Stimulated activated CD4-positive, alpha-beta T cell treated with anti-CD3 and anti-CD28 coated beads, Interleukin-4, amount 100 ng/mL, for 4 hours (primary cell): Measurements from ENCODE around the gene NREP.
"Not testable (repeated sequence)": the region's sequence is repeated elsewhere in the genome, so short reads cannot be mapped to it uniquely, and the experiment has no call there.

Experiments
- DNase-seq, 2 experiments: peaks; one replicate each; pipeline ENCODE4 v3.0.0-alpha.2; 2020

NREP gene

GRCh38 chr5:111735583-111736270 lies 21.3 kb downstream of the NREP start:
- DNase-seq, result peak; percentile 13 to 31

- no peak for DNase-seq
These were observed 22.4 kb downstream of the NREP start for GRCh38 chr5:111734597-111734996.

- DNase-seq, result peak in 1 of 2 experiments; percentile 4
These were observed 23.0 kb downstream of the NREP start for GRCh38 chr5:111734013-111734412.

- DNase-seq, result no peak
These were observed 23.4 kb downstream of the NREP start for GRCh38 chr5:111733571-111733970.

GRCh38 chr5:111731638-111732037 lies 25.4 kb downstream of the NREP start:
- DNase-seq, result no peak

- DNase-seq, result no peak
These were observed 26.2 kb downstream of the NREP start for GRCh38 chr5:111730659-111731382.

- DNase-seq, result no peak
These were observed 28.1 kb downstream of the NREP start for GRCh38 chr5:111728941-111729340.

GRCh38 chr5:111726986-111727385 lies 30.0 kb downstream of the NREP start:
- DNase-seq, result no peak

- no peak for DNase-seq
These were observed 34.9 kb downstream of the NREP start for GRCh38 chr5:111722140-111722539.

- DNase-seq, result no peak
These were observed 36.6 kb downstream of the NREP start for GRCh38 chr5:111720333-111720890.

GRCh38 chr5:111719773-111720172 lies 37.2 kb downstream of the NREP start:
- DNase-seq, result no peak

GRCh38 chr5:111716789-111717188 lies 40.2 kb downstream of the NREP start:
- not testable (repeated sequence) for DNase-seq

GRCh38 chr5:111707630-111708164 lies 49.3 kb downstream of the NREP start:
- DNase-seq, result no peak

GRCh38 chr5:111706345-111706744 lies 50.6 kb downstream of the NREP start:
- no peak for DNase-seq

GRCh38 chr5:111704452-111705085 lies 52.4 kb downstream of the NREP start:
- no peak for DNase-seq

- no peak for DNase-seq
These were observed 53.3 kb downstream of the NREP start for GRCh38 chr5:111703662-111704061.

- DNase-seq, result no peak
These were observed 57.0 kb downstream of the NREP start for GRCh38 chr5:111699976-111700375.

GRCh38 chr5:111699324-111699723 lies 57.7 kb downstream of the NREP start:
- no peak for DNase-seq

- no peak for DNase-seq
These were observed 58.9 kb downstream of the NREP start for GRCh38 chr5:111697881-111698757.

GRCh38 chr5:111697215-111697614 lies 59.8 kb downstream of the NREP start:
- DNase-seq, result no peak

- DNase-seq, result no peak
These were observed 61.0 kb downstream of the NREP start for GRCh38 chr5:111695991-111696390.

- DNase-seq, result no peak
These were observed 62.9 kb downstream of the NREP start for GRCh38 chr5:111694133-111694532.
